Duodenal mucosa (tissue), 2 donors: ENCODE data around the gene RBM18.

ENCODE experiments used
- H3K27ac ChIP-seq: one replicate; pipeline ENCODE4 v1.7.0; 2013; ENCODE audit warnings: low read depth, low read length
- H3K27me3 ChIP-seq, 2 donors: one replicate each; pipeline ENCODE4 v1.7.0; 2013; ENCODE audit warnings: low read length in 2 of 2, control low read depth in 1 of 2; ENCODE audit not compliant: insufficient read depth in 2 of 2, control insufficient read depth in 1 of 2
- H3K36me3 ChIP-seq, 2 donors: one replicate each; pipeline ENCODE4 v1.7.0; 2013; ENCODE audit warnings: low read length in 2 of 2, control low read depth in 1 of 2; ENCODE audit not compliant: insufficient read depth in 2 of 2, control insufficient read depth in 1 of 2
- H3K4me1 ChIP-seq, 2 donors: one replicate each; pipeline ENCODE4 v1.7.0; 2013; ENCODE audit warnings: low read length in 2 of 2, control low read depth in 1 of 2; ENCODE audit not compliant: insufficient read depth in 2 of 2, control insufficient read depth in 1 of 2
- H3K4me3 ChIP-seq, 2 donors: one replicate each; pipeline ENCODE4 v1.7.0; 2013; ENCODE audit warnings: low read length in 2 of 2, low read depth in 1 of 2
- H3K9ac ChIP-seq, 2 donors: one replicate each; pipeline ENCODE4 v1.7.0; 2013; ENCODE audit warnings: low read length in 2 of 2, low read depth in 1 of 2
- H3K9me3 ChIP-seq, 2 donors: one replicate each; pipeline ENCODE4 v1.7.0; 2013; ENCODE audit warnings: low read length in 2 of 2, control low read depth in 1 of 2; ENCODE audit not compliant: control insufficient read depth in 1 of 2

Gene RBM18

DNA sequence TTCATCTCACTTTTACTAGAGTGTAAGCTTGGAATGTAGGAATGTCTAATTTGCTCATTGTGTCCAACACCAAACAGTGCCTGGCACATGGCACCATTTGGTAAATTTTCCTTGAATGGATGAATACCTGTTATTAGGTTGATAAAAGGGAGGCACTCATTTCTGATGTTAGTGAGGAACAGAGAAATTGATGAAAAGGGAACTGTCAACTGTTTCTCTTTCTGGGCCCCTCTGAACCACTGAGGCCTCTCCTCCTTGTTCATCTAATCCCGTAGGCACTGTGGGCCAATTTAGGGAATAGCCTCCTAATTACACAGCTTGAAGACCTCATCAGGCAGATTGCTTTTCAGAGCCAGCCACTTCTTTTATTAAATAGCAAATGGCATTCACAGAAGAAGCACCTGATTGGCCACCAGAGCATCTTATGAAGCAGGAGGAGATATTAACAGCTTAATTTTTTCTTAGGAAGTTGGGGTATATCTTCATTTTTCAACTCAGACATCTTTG lies 22.6 kb upstream of the RBM18 start:
- no peaks in the 10 kb centered on the region for H3K27me3 ChIP-seq
- no peaks in the 10 kb centered on the region for H3K9me3 ChIP-seq
- no peak overlapping the region for H3K27ac ChIP-seq
- H3K9ac ChIP-seq: no peak overlapping the region
- H3K36me3 ChIP-seq: peaks cover 47 to 75% of the 10 kb centered on the region in 2 donors
- H3K4me3 ChIP-seq: no peak overlapping the region
- no peaks in the 10 kb centered on the region for H3K4me1 ChIP-seq

DNA sequence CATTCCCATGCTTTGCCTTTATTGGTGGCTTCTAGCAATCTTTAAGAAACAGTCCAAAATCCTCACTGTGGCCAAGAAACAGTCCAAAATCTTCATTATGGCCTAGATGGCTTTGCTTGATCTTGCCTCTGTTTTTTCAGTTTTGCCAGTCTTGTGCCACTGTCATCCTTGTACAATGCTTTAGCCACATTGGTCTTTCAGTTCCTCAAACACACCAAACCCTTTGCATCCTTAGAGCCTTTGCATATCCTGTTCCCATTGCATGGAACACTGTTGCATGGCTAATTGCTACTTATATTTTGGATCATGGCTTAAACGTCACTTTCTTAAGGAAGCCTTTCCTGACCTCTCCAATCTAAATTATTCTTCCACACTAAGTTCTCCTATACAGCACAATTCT lies 22.1 kb upstream of the RBM18 start:
- no peak overlapping the region for H3K4me3 ChIP-seq
- no peaks in the 10 kb centered on the region for H3K4me1 ChIP-seq
- H3K27me3 ChIP-seq: no peaks in the 10 kb centered on the region
- H3K36me3 ChIP-seq: peaks cover 43 to 75% of the 10 kb centered on the region in 2 donors
- no peak overlapping the region for H3K27ac ChIP-seq
- no peak overlapping the region for H3K9ac ChIP-seq
- no peaks in the 10 kb centered on the region for H3K9me3 ChIP-seq

DNA sequence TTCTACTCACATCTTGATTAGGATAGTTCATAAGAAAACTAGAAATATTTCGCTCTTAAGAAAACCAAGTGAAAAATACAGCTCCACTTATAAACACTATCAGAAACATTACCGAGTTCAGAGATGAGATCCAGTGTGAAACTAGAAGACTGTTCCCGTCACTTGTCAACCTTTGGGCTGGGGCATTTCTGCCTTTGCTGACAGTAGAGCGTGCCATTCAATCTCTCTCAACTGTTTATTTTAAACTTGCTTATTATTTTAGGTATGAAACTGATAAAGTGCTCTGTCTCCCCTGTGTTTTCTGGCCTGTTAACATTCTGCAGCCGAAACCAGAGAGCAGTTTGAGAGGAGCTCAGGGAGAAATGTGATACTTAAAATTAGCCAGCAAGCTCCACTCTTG lies 16.7 kb upstream of the RBM18 start:
- no peak overlapping the region for H3K4me3 ChIP-seq
- H3K27ac ChIP-seq: no peak overlapping the region
- no peak overlapping the region for H3K9ac ChIP-seq
- H3K27me3 ChIP-seq: no peaks in the 10 kb centered on the region
- H3K4me1 ChIP-seq: no peaks in the 10 kb centered on the region
- peaks cover 19 to 51% of the 10 kb centered on the region in 2 donors for H3K36me3 ChIP-seq
- no peaks in the 10 kb centered on the region for H3K9me3 ChIP-seq

DNA sequence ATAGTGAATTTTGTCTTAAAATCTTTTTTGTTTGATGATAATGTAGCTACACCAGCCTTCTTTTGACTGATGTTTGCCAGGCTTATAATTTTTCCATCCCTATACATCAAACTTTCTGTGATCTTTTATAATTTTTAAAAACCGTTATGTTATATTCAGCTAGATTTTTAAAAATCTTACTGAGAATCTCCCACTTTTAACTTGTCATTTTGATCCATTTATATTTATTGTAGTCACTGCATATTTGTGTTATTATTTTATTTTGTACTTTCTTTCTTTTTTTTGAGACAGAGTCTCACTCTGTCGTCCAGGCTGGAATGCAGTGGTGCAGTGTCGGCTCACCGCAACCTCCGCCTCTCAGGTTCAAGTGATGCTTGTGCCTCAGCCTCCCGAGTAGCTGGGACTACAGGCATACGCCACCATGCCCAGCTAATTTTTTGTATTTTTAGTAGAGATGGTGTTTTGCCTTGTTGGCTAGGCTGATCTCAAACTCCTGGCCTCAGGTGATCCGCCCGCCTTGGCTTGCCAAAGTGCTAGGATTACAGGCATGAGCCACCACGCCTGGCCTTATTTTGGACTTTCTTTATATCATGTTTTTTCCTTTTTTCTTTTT lies 12.8 kb upstream of the RBM18 start:
- Histone ChIP-seq H3K4me1 (peaks cover 0 to 7% of the 10 kb centered on the region in 2 donors), H3K36me3 (peaks cover 4 to 34% of the 10 kb centered on the region in 2 donors), H3K27ac (no peak overlapping the region), H3K27me3 (no peaks in the 10 kb centered on the region), H3K4me3 (no peak overlapping the region), H3K9ac (no peak overlapping the region), H3K9me3 (no peaks in the 10 kb centered on the region)

DNA sequence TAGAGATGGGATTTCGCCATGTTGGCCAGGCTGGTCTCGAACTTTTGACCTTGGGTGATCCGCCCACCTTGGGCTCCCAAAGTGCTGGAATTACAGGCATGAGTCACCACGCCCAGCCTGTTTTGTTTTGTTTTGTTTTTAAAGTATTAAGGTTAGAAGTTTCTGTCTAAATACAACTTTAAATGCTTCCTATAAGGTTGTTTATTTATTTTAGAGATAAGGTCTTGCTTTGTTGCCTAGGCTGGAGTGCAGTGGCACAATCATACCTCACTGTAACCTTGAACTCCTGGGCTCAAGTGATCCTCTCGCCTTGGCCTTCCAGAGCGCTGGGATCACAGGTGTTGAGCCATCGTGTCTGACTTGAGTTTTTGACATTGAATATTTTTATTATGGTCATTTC lies 11.5 kb upstream of the RBM18 start:
- Histone ChIP-seq H3K27me3 (no peaks in the 10 kb centered on the region), H3K9me3 (no peaks in the 10 kb centered on the region), H3K27ac (no peak overlapping the region), H3K4me3 (no peak overlapping the region), H3K9ac (no peak overlapping the region), H3K36me3 (peaks cover 9 to 32% of the 10 kb centered on the region in 2 donors), H3K4me1 (peaks cover 0 to 18% of the 10 kb centered on the region in 2 donors)

DNA sequence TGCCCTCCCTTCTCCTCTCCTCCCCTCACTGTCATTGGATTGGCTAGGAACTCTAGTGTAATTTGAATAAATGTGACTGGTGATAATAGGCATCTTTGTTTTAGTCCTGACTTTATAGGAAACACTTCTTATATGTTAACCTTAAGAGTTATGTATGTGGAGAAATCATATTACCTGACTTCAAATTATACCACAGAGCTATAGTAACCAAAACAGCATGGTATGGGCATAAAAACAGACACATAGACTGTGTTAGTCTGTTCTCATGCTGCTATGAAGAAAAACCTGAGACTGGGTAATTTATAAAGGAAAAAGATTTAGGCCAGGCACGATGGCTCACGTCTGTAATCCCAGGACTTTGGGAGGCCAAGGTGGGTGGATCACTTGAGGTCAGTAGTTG lies 9.4 kb upstream of the RBM18 start:
- peaks cover 11 to 27% of the 10 kb centered on the region in 2 donors for H3K36me3 ChIP-seq
- H3K27ac ChIP-seq: no peak overlapping the region
- H3K9ac ChIP-seq: no peak overlapping the region
- H3K27me3 ChIP-seq: no peaks in the 10 kb centered on the region
- peaks cover 0 to 19% of the 10 kb centered on the region in 2 donors for H3K4me1 ChIP-seq
- H3K4me3 ChIP-seq: no peak overlapping the region
- no peaks in the 10 kb centered on the region for H3K9me3 ChIP-seq

DNA sequence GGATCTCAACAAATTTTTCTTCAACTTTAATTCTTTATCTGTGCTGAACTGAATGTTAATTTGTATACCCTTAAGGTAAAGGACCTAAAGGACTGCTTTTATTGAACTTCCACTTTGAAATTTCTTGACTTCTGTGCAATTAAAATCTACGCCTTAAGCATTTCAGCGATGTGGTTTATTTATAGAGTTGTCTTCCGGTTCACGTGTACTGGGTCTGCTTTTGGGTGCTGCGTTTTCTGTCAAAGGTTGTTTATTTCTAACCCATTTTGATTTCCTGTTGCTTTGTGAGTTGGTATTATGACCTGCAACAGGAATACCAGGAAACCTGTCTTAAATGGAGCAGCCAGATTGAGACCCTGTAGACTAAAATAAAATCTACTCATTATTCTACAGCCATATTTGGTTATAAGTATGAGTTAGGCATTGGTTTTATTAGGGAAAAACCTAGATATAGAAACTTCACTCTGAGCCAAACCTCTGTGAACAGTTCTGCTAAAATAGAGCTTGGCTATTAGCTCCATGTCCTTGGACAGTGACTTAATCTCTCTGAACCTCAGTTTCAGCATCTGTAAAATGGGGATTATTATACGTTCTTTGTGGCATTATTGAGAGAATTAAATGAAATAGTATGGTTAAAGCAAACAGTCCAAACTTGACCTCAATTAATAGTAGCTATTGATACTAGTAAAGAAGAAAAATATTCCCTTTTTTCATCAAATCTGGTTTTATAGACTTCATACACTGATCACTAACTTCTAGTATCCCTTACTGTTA lies 3.6 kb upstream of the RBM18 start:
- peaks cover 11 to 12% of the 10 kb centered on the region in 2 donors for H3K36me3 ChIP-seq
- no peak overlapping the region for H3K27ac ChIP-seq
- H3K9me3 ChIP-seq: no peaks in the 10 kb centered on the region
- no peak overlapping the region for H3K4me3 ChIP-seq
- H3K4me1 ChIP-seq: peaks cover 17 to 37% of the 10 kb centered on the region in 2 donors
- no peaks in the 10 kb centered on the region for H3K27me3 ChIP-seq
- H3K9ac ChIP-seq: no peak overlapping the region

DNA sequence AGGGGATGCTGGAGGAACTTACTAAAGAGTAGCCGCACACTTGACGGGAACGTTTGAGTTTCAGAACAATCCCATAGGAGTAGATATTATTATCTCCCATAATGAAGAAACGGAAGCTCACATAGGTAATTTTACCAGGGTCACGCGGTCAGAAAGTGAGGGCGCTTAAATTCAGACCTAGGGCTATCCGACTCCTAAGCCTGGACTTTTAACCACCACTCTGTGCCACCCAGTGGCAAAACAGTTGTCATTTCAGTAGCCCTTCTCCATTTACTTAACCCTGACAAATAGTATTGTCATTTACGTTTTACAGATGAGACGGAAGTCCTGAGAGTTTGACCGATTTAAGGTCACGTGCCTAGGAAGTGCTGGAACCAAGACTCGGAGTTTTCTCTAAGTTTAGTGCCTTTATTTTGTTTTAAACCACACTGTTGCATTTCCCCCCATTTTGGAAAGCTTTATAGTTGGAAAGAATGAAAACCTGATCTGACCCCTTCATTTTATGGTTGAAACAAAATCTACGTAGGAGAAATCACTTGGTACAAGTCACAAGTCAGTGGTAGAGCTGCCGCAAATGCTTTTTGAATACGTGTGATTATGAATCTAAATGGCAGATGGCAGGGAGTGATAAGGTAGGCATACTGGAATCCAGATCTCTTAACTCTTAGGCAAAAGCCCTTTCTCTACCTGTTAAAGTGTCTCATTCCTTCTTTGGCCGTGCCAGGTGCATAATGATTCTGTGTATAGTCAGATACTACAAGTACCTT lies 692 bp upstream of the RBM18 start:
- H3K9me3 ChIP-seq: no peaks in the 10 kb centered on the region
- peaks cover 31 to 39% of the 10 kb centered on the region in 2 donors for H3K4me1 ChIP-seq
- H3K27me3 ChIP-seq: no peaks in the 10 kb centered on the region
- peak overlapping the region; percentile 74 to 91 for H3K9ac ChIP-seq
- H3K4me3 ChIP-seq: peak overlapping the region; percentile 83 to 99
- peak overlapping the region; percentile 97 for H3K27ac ChIP-seq
- peaks cover 7 to 10% of the 10 kb centered on the region in 2 donors for H3K36me3 ChIP-seq

DNA sequence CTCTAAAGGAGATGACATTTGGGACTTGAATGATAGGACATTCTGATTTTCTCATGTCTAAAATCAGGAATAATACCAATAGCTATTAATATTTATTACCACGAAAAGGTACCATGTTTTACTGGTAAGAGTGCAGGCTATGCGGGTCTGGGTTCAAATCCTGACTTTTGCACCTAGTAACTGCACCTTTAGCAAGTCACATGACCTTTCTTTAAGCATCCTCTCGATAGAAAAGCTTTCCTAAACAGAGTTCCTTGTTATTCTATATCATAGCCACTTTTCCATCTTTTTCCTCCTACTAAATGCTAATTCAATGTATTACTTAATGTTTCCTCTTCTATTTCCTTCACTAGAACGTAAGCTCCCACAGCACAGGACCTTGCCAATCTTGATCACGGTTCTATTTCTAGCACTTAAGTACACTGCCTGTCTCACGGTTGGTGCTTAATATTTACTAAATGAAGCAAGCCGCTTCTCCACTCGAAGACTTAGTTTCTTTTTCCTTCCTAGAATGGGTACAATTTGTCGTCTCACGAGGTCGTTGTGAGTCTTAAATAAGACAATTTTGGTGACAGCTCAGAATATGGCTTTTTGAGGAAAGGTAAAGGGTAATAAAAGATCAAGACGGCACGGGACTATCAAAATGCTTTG lies 816 bp downstream of the RBM18 start:
- Histone ChIP-seq H3K4me1 (peaks cover 31 to 39% of the 10 kb centered on the region in 2 donors), H3K9ac (peak overlapping the region; percentile 74 to 91), H3K9me3 (no peaks in the 10 kb centered on the region), H3K27me3 (no peaks in the 10 kb centered on the region), H3K4me3 (peak overlapping the region; percentile 83 to 99), H3K27ac (peak overlapping the region; percentile 97), H3K36me3 (peaks cover 12 to 25% of the 10 kb centered on the region in 2 donors)
